Fibroblast of skin of left biceps (primary cell): ENCODE results near the gene CNTNAP2.

Source experiments
- DNase-seq, 2 experiments: peaks; one replicate each; pipeline ENCODE4 v3.0.0-alpha.2; 2013; ENCODE audit warnings: low read depth in 2 of 2

CNTNAP2 gene

GRCh38 chr7:147240468-147240867 lies 1123.9 kb downstream of the CNTNAP2 start:
- no peak for DNase-seq

- DNase-seq = peak in 1 of 2 experiments; percentile 5
Observed at GRCh38 chr7:147245274-147245673, 1128.7 kb downstream of the CNTNAP2 start.

GRCh38 chr7:147249956-147250355 lies 1133.4 kb downstream of the CNTNAP2 start:
- DNase-seq = no peak

GRCh38 chr7:147251751-147252325 lies 1135.2 kb downstream of the CNTNAP2 start:
- DNase-seq = no peak

- no peak for DNase-seq
Observed at GRCh38 chr7:147261693-147262092, 1145.1 kb downstream of the CNTNAP2 start.

GRCh38 chr7:147265528-147265927 lies 1148.9 kb downstream of the CNTNAP2 start:
- no peak for DNase-seq

- DNase-seq = no peak
Observed at GRCh38 chr7:147276106-147276505, 1159.5 kb downstream of the CNTNAP2 start.

- DNase-seq = no peak
Observed at GRCh38 chr7:147276783-147277370, 1160.3 kb downstream of the CNTNAP2 start.

GRCh38 chr7:147279514-147279913 lies 1162.9 kb downstream of the CNTNAP2 start:
- DNase-seq = no peak

GRCh38 chr7:147279964-147280374 lies 1163.4 kb downstream of the CNTNAP2 start:
- DNase-seq = no peak

GRCh38 chr7:147282204-147282603 lies 1165.6 kb downstream of the CNTNAP2 start:
- DNase-seq = no peak

GRCh38 chr7:147296201-147296600 lies 1179.6 kb downstream of the CNTNAP2 start:
- no peak for DNase-seq

GRCh38 chr7:147296986-147297385 lies 1180.4 kb downstream of the CNTNAP2 start:
- DNase-seq = no peak

- peak; percentile 68 to 69 for DNase-seq
Observed at GRCh38 chr7:147298611-147299043, 1182.0 kb downstream of the CNTNAP2 start.

GRCh38 chr7:147300293-147300692 lies 1183.7 kb downstream of the CNTNAP2 start:
- DNase-seq = no peak

- no peak for DNase-seq
Observed at GRCh38 chr7:147304376-147304775, 1187.8 kb downstream of the CNTNAP2 start.

GRCh38 chr7:147305827-147306226 lies 1189.2 kb downstream of the CNTNAP2 start:
- no peak for DNase-seq

GRCh38 chr7:147308539-147308938 lies 1191.9 kb downstream of the CNTNAP2 start:
- no peak for DNase-seq

GRCh38 chr7:147311336-147311735 lies 1194.7 kb downstream of the CNTNAP2 start:
- DNase-seq = no peak

GRCh38 chr7:147321504-147321903 lies 1204.9 kb downstream of the CNTNAP2 start:
- no peak for DNase-seq

- DNase-seq = no peak
Observed at GRCh38 chr7:147332988-147333387, 1216.4 kb downstream of the CNTNAP2 start.

GRCh38 chr7:147363101-147363500 lies 1246.5 kb downstream of the CNTNAP2 start:
- no peak for DNase-seq

- no peak for DNase-seq
Observed at GRCh38 chr7:147376192-147376591, 1259.6 kb downstream of the CNTNAP2 start.

GRCh38 chr7:147380926-147381325 lies 1264.3 kb downstream of the CNTNAP2 start:
- no peak for DNase-seq
